MM.1S (cell line): Measurements from ENCODE around the gene ANKDD1A.

Experiments
- CTCF ChIP-seq: fragments of 300-600 bp; sonication (generic); IDR thresholded peaks from 2 replicates; pipeline ENCODE4 v1.5.1; 2016; ENCODE audit warnings: antibody characterized with exemption, low read length, mixed read lengths
- EZH2 ChIP-seq: fragments of 300-600 bp; sonication (generic); optimal IDR thresholded peaks from 2 replicates; pipeline ENCODE3; 2017; ENCODE audit warnings: low read depth, mild to moderate bottlenecking, antibody characterized with exemption, low read length, mixed read lengths
- EZH2phosphoT487 ChIP-seq: fragments of 300-600 bp; sonication (generic); IDR thresholded peaks from 2 replicates; pipeline ENCODE4 v1.6.1; 2018; ENCODE audit warnings: antibody characterized with exemption, low read length

GRCh38 chr15:64865998-64866520 is 45.6 kb upstream of the ANKDD1A start:
- TF ChIP-seq CTCF (no peak), EZH2 (no peak), EZH2phosphoT487 (no peak)
